Activated effector memory CD4-positive, alpha-beta T cell treated with anti-CD3 and anti-CD28 coated beads, Interleukin-2, amount 50 U/mL, for 16 hours (primary cell): ENCODE results near the gene CCL19.

Experiments used
- DNase-seq: peaks from one replicate; pipeline ENCODE4 v3.0.0-alpha.2; 2020

CCL19 gene

DNA sequence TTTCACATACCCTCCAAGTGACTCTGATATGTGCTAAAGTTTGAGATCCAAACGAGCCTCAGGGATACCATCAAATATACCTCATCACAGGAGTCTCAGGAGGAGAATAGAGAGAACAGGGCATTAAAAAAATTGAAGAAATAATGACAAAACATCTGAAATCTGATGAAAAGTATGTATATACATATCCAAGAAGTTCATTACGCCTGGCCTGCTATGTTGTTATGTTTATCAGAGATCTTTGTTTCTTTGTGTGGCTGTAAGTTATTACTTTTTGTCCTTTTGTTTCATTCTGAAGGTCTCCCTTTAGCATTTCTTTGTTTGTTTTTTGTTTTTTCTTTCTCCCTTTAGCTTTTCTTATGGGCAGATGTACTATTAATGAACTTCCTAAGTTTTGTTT lies 2.5 kb upstream of the CCL19 start:
- no peak for DNase-seq

DNA sequence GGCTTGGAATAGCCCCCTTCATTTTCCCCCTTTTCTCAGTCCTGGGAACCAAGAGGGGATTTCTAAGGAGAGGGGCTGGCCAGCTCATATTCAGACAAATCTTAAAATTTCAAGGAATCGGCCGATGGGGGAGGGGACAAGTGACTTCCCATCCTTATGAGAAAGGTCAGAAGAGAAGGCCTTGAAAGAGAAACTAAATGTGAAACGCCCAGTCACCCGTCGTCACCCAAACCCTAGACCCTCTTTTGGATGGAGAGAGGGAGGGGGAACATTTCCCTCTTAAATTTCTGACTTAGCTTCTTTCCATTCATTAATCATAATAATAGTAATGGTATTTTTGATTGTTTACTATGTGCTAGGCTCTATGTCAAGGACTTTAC lies 850 bp upstream of the CCL19 start:
- DNase-seq = no peak

DNA sequence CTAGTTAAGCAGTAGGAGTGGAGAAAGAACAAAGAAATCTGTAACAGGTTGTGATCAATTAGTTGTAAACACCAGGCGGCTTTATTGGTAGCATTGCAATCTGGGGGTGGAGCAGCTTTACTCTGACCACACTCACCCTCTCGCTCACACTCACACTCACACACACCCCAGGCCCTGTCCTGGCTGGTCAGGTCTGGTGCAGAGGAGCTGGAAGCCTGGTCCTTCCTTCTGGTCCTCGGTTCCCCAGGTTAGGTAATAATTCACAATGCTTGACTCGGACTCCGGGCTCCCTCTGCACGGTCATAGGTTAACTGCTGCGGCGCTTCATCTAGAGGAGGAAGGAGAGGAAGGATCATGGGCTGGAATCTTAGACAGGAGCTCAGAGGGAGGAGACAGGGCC lies 1.6 kb downstream of the CCL19 start:
- DNase-seq = no peak

DNA sequence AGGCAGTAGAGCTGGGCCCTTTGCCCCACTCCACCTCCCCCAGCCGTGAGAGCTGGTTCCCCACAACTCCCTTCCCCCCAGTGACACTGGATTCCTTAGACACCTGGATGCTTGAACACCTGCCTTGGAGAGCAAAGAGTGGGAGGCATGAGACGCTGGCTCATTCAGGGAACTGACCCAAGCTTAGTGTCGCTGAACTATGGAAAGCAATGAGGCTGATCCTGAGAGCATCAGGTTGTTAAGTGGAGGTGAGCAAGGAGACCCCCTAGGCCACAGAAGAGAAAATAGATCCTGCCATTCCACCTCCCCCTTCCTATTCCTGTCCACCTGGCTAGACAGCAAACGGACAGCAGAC lies 2.0 kb downstream of the CCL19 start:
- DNase-seq = no peak

DNA sequence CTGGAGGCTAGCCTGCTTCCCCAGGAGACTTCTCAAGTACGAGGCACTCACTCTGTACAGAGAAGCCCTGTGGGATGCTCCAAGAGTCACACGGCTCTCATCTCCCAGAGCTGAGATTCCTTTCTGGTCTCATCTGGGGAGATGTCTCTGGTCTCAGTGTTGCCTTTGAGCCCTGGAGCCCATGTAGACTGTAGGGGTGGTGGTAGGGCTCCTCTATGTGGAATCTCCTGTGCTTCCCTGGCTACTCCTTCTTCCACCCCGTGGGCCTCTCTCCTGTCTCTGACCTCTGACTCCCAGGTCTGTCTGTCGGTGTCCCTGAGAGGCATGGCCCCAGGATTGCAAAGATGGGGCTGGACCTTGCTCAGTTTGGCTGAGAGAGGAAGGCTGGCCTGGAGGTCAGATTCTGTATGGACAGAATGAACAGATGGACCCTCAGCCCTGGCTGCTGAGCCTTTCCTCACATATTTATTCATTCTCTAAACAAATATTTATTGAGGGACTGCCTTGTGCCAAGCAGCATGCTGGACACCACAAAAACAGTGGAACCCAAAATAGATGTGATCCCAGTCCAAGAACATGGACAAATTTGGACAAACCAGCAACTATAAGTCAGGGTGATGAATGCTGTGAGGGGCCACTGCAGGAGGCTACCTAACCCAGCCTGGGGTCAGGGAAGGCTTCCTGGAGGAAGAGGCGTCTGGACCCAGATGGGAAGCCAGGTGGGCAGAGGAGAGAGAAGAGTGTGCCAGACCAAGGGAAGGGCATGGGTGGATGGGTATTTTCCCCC lies 2.6 kb downstream of the CCL19 start:
- no peak for DNase-seq

DNA sequence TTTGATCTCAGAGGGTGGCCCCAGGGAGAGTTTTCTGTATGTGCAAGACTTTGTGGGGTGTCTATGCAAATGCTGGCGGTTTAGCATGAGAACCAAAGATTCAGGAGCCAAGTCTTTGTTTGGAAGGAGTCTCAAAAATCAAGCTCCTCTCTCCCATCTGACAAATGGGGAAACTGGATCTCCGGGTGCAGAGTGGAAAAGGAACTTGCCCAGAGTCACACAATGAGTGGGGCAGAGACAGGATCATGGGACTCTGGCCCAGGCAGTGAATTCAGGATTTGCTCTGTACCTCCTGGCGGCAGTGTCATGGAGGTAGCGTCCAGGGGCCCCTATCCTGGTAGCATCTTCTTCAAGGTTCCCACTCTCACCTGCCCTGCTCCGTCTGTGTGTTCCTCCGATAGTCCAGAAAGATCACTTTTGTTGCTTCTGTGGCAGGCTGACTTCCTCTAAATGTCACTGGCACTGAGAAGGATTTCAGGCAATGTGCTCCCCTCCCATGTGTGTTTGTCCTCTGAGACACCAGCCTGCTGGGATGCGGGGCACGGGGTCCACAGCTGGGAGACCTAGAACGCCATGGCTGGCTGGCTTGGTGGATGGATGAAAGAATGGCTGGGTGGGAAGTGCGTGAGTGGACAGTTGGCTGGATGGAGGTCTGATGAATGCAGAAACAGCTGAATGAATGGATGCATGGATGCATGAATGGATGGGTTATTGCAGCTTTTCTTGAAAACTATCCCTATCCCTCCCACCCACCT lies 3.6 kb downstream of the CCL19 start:
- no peak for DNase-seq

DNA sequence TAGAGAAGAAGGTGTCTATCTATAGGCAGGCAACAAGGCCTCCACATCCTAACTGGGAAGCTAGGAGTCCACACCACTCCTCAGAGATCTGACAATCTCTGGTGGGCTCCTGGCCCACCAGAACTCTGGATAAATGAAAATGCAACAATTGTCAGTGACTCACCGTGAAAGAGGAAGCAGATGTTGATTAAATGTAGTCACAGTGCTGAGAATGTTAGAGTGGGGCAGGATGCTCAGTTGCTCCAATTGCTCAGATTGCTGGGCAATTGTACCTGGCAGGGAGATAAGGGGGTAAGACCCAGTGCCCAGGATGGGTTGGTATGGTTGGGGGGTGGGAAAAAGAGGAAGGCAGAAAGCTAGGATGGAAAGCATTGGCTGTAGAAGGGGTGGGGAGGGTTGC lies 4.3 kb downstream of the CCL19 start:
- no peak for DNase-seq

DNA sequence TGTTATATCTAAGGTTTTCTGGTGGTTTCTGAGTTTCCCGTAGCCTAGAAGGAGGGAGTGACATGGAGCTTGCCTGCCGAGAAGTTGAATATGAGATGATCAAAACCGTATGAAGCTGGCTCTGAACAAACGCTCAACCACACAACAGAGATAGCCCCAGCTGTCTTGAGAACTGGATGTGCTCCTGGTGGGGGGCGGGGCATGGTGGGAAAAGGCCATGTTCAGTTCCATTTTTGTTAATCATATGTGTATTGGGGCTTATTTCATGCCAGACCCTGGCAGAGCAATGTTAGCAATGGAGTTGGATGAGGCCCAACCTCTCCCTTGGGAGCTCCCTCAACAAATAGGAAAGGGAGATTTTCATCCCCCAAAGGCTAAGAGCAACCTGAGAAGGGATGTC lies 4.8 kb downstream of the CCL19 start:
- DNase-seq = no peak

DNA sequence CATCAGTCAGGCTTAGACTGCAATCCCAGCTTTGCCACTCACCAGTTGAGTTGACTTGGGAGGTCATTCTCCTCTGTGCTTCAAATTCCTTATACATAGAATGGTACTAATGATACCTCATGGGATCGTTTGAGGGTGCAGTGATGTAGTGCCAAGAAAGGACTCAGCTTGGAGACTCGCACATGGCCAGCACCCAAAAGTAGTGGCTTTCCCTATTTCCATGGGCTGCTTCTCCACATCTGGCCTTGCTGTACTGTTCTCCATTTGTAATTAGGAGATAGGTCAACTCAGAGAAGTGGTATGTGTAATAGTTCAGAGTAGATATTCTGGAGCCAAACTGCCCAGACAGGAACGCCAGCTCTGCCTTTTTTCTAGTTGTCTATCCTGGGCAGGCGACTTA lies 5.5 kb downstream of the CCL19 start:
- no peak for DNase-seq

DNA sequence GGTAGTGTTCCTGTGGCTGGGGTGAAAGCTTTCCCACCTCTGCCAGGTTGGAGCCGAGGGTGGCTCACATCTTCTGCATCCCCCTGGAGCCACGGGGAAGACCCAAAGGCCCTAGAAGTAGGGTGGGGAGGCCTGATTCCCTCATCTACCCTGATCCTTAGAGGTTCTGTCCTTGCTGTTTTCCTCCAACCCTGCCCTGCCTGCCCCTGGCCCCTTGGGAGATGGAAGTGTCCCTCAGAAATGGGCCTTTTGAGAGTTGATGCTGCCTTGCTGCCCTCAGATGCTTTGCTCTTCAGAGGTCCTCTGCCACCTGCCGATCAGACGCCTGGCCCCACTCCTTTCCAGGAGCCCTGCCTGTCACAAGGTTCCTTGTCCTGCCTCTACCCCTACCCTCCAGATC lies 6.3 kb downstream of the CCL19 start:
- no peak for DNase-seq

DNA sequence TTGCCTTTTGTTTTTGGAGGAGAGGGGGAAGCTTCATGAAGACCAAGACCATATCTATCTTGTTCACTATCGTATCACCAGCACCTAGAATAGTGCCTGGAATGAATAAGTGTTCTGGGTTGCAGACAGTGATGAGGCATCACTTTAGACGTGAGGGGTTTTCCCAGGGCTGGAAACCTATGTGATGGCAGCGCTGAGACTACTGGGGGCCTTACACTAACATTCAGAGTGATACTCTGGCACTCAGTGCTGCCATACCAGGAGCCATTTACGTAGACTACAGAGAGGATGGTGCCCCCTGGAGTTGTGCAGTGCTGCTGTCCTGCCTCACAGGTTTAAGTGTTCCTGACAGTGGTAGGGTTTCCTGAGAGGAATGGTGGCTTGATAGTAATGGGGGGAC lies 6.9 kb downstream of the CCL19 start:
- peak; percentile 65 for DNase-seq

DNA sequence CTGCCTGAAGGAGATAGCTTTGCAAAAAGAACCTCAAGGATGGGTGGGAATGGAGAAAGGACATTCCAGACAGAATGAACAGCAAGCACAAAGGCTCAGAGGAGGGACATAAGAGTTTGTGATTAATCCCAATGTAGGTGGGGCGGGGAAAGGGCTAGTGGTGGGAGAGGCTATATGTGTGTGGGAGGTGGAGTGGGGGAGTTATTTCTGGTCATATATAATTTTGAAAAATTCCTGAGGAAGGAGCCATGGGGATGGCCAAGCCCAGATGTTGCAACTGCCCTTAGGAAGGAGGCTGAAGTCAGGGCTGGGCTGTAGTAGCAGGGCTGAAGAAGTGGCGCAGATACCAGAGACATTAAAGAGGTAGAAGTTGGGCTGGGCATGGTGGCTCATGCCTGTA lies 15.2 kb downstream of the CCL19 start:
- no peak for DNase-seq

DNA sequence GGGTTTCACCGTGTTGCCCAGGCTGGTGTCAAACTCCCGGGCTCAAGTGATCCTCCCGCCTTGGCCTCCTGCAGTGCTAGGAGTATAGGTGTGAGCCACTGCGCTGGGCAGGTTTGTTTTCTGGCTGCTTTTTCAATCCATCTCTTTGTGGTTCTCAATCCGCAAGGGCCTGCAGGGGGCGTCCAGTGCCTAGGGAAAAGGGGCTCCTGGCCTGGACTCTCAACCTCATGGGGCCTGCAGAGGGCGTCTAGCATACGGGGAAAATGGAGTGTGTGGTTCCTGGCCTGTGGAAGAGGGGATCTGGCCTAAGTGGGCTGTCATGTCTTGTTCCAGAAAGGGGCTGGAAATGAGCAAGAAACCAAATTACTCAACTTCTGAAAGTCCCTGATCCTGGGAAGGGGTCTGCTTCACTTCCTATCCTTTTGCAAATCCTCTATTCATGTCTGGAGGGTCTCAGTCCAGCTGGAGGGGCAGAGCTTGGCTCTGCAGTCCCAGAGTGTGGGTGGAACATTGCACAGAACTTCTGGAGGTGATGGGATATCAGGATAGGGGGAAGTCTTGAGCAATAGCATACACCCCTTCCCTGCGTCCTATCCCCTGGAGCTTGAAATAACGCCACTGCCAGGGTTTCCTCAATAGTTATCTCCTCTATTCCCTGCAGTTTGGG lies 15.9 kb downstream of the CCL19 start:
- DNase-seq = peak; percentile 85

DNA sequence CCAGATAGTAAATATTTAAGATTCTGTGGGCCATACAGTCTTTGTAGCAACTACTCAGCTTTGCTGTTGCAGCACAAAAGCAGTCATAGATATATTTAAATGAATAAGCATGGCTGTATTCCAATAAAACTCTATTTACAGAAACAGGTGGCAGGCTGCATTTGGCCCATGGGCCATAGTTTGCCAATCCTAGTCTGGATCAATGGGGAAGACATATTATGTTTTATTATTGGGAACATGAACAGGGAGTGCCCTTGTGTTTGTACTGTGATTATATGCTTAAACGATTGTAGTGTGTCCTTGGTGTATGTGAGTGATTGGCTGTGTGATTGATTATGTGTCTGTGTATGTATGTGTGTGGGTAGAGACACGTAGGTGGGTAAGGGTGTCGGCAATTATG lies 16.6 kb downstream of the CCL19 start:
- DNase-seq = no peak

DNA sequence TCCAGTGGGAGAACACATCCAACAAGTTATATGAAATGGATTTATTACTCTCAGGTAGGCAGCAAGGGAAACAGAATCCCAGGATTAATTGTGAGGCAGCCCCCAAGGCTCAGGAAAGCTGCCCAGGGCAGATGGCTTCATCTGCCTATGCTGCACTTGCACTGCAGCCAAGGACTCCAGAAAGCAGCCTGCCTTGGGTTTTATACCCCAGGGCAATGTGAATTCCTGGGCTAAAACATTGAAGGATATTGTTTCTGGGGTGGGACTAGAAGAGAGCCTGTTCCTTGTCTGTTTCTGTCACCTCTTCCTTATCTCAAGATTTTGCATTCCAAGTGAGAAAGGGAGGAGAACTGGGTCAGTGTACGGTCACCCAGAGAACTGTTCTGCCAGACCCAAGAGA lies 19.8 kb downstream of the CCL19 start:
- no peak for DNase-seq

DNA sequence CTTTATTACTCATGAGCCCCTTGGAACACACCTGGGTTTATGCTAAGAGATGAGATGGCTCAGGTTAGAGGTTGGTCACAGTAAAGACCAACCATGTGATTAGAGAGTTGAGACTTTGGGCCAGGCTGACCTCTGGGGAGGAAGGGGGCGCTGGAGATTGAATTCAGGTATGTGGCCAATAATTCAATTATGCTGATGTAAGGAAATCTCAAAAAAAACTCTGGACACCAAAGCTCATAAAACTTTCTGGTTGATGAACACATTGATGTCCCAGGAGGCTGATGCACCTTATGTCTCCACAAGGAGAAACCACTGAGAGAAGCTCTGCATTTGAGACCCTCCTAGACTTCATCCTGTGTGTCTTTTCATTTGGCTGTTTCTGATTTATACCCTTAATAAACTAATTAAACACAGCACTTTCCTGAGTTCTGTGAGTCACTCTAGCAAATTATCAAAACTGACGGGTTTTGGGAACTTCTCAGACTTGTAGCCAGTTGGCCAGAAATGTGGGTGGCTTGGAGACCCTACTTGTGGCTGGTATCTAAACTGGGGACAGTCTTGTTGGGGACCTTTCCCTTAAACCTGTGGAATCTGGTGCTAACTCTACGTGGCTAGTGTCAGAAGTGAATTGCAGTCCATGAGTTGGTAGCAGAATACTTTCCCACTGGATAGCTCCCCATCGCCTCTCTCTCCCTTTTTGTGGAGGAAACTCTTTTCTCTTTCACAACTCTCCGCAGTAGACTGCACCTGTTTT lies 21.1 kb downstream of the CCL19 start:
- DNase-seq = no peak

DNA sequence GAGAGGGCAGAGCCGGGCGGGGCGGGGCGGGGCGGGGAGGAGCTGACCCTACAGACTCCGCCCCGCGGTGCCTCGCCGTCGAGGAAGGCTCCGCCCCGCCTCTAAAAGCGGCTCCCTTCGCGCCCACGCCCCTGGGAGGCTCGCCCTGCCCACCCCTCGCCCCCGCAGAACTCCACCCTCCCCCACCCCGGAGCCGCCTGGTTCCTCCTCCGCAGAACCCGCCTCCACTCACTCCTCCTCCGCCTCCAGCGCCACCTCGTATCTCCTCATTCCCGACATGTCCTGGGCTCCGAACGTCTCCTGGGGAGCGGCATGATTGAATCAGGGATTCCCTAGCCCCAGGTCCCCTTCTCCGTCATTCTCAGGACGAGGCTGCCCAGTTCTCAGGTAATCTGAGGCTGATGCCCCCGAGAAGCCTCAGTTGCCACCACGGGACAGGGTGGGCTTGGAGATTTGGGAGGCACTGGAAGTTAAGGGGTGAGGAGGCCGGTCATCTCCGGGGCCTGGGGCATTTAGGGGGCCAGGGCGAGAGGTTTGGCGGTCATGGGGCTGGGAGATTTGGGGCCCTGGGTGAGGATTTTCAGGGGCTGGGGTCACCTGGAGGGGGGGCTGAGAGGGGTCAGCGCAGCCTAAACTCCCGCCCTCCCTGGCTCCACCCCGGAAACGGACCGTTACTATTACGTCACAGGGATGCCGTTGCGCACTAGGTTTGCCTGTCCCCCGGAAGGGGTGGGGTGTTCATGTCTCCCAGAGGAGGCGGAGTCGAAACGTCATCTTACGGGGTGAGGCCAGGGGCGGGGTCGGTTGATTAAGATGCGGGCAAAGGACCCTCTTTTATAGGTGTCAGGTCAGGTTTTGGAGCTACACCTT lies 25.5 kb downstream of the CCL19 start:
- DNase-seq = peak; percentile 95

DNA sequence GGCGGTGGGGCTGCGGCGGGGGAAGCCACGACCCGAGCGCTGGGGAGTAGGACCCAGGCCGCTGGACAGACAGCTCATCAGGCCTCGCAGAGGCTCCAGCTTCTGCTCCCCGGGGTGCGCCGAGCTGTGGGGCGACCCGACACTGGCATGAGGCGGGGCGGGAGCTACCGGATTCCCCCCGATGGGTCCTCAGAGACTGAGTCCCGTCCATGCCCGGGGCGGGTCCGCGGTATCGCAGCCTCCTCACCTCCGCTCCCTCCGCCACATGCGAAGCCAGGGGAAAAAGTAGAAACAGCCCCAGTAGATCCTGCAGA lies 26.1 kb downstream of the CCL19 start:
- no peak for DNase-seq

DNA sequence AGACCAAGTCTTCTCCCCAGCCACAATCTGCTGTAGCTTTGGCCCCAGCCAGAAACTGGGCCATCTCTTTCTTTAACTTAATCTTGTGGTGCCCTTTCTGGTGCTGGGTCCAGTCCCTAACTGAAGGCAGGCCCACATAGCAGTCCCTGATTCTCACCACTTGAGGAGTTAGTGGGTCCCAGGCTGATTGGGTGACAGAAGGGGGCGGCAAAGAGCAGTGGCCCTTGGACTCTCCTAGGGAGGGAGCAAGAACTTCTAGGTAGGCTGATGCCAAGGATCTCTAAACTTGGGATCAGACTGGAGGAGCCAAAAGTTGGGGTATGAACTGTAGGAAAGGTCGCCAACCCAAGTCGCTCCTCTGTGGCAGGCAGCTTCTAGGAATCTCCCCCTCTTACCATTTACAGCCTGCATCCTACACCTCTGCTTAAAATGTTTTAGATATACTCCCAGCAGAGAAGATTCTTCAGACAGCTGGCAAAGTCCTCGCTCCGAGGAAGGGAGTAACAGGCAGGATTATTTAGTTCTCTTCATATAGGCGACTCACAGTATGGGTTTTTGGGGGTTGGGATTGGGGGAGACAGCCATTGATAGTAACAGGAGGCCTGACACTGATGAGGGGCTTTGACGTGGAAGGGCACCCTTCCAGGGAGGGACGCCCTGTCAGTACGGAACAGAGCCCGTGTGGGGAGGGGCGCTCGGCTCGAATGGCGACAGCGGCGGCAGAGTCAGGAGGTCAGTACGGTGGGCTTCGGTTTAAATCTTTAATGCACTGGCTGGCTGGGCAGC lies 26.6 kb downstream of the CCL19 start:
- peak; percentile 91 for DNase-seq

DNA sequence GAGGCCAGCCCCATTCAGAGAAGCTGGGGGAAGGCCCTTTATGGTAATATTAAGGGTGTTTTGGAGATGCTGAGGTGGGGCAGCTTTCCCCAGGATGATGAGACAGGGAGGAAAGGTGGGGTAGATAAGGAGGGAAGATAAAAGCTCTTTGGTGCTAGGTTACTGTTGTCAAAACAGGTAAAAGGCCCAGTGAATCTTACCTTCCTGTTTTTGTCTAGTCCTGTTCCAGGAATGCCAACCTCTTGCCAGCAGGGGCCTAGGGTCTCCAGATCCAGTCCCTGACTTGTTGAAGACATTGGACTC lies 27.8 kb downstream of the CCL19 start:
- peak; percentile 71 for DNase-seq

DNA sequence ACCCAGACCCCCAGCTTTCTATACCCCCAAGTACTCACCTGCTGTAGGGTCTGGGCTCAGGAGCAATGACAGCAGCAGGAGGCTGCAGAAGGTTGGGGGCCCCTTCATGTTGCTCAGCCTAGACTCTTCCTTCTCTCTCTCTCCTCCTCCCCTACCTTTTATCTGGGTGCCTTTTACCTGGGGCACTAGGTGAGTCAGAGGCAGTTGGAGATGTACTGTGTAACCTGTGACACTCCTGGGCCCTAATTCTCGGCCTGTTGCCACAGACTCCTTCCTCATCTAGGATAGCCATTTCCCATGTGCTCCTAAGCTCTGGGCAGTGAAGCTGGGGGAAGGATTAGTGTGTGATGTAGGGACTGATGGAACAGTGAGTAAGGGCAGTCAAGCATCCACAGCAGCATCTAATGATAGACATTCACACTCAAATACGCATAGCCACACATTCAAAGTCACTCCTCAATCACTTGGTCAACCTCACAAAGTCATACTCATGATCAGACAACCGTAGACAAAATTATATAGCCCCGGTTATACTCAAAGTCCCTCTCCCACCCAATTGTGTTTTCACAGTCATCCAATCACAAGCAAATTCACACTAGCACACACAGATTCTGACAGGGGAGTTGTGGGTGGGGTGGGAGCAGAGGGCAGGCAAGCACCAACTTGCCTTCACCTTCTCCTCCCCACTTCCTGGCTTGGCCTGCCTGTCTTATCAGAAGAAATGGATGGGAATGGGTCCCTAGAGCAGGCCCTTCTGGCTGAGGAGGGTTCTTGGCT lies 28.4 kb downstream of the CCL19 start, which contains the start of gene CCL27:
Gene CCL27 (minus strand): TSS at position 132 of the 777 bp plus-strand sequence. CDS start 24 bp downstream, at position 108.
- DNase-seq = no peak
